Parathyroid adenoma (tissue), 2 donors: Measurements from ENCODE around the gene ATP13A3.

Experiments
- H2AFZ ChIP-seq: fragments of 300-600 bp; sonication (generic); one replicate; pipeline ENCODE4 v1.7.0; 2017; ENCODE audit warnings: antibody characterized with exemption, mild to moderate bottlenecking
- H3K27ac ChIP-seq: fragments of 300-600 bp; sonication (generic); one replicate; pipeline ENCODE4 v1.7.0; 2017
- H3K27me3 ChIP-seq: fragments of 300-600 bp; sonication (generic); one replicate; pipeline ENCODE4 v1.7.0; 2017; ENCODE audit warnings: low read length; ENCODE audit not compliant: control insufficient read depth, insufficient read depth
- H3K36me3 ChIP-seq: fragments of 300-600 bp; sonication (generic); one replicate; pipeline ENCODE4 v1.7.0; 2017; ENCODE audit warnings: low read length; ENCODE audit not compliant: control insufficient read depth, insufficient read depth
- H3K4me1 ChIP-seq: fragments of 300-600 bp; sonication (generic); one replicate; pipeline ENCODE4 v1.7.0; 2017; ENCODE audit warnings: control low read depth
- H3K4me2 ChIP-seq: fragments of 300-600 bp; sonication (generic); one replicate; pipeline ENCODE4 v1.7.0; 2017; ENCODE audit warnings: low read length
- H3K4me3 ChIP-seq: fragments of 300-600 bp; sonication (generic); one replicate; pipeline ENCODE4 v1.7.0; 2017; ENCODE audit warnings: low read depth, low read length
- H3K79me2 ChIP-seq: fragments of 300-600 bp; sonication (generic); one replicate; pipeline ENCODE4 v1.7.0; 2017; ENCODE audit warnings: control low read depth
- H3K9ac ChIP-seq: fragments of 300-600 bp; sonication (generic); one replicate; pipeline ENCODE4 v1.7.0; 2017; ENCODE audit warnings: mild to moderate bottlenecking
- H3K9me3 ChIP-seq: fragments of 300-600 bp; sonication (generic); one replicate; pipeline ENCODE4 v1.7.0; 2017; ENCODE audit warnings: low read length; ENCODE audit not compliant: control insufficient read depth
- CTCF ChIP-seq: fragments of 300-600 bp; sonication (generic); IDR thresholded peaks from one replicate; pipeline ENCODE4 v1.7.0; 2017; ENCODE audit warnings: antibody characterized with exemption, mild to moderate bottlenecking
- donor health status: primary hyperparathyroidism.

Gene ATP13A3

GRCh38 chr3:194379651-194380050 lies 107.2 kb downstream of the ATP13A3 start:
- no peaks in the 10 kb centered on the region for H3K4me1 ChIP-seq
- no peak overlapping the region for H2AFZ ChIP-seq
- H3K9me3 ChIP-seq: no peaks in the 10 kb centered on the region
- no peaks in the 10 kb centered on the region for H3K36me3 ChIP-seq
- no peak overlapping the region for H3K4me3 ChIP-seq
- no peak for TF ChIP-seq CTCF
- no peak overlapping the region for H3K27ac ChIP-seq
- no peak overlapping the region for H3K9ac ChIP-seq
- H3K79me2 ChIP-seq: no peaks in the 10 kb centered on the region
- H3K27me3 ChIP-seq: no peaks in the 10 kb centered on the region
- H3K4me2 ChIP-seq: no peak overlapping the region

GRCh38 chr3:194379231-194379630 lies 107.6 kb downstream of the ATP13A3 start:
- no peak overlapping the region for H3K4me2 ChIP-seq
- H2AFZ ChIP-seq: no peak overlapping the region
- TF ChIP-seq CTCF: no peak
- H3K27ac ChIP-seq: no peak overlapping the region
- no peaks in the 10 kb centered on the region for H3K9me3 ChIP-seq
- H3K4me3 ChIP-seq: no peak overlapping the region
- H3K9ac ChIP-seq: no peak overlapping the region
- no peaks in the 10 kb centered on the region for H3K27me3 ChIP-seq
- no peaks in the 10 kb centered on the region for H3K4me1 ChIP-seq
- H3K36me3 ChIP-seq: no peaks in the 10 kb centered on the region
- no peaks in the 10 kb centered on the region for H3K79me2 ChIP-seq

GRCh38 chr3:194377708-194378107 lies 109.1 kb downstream of the ATP13A3 start:
- Histone ChIP-seq H3K4me2 (no peak overlapping the region), H3K27ac (no peak overlapping the region), H3K36me3 (no peaks in the 10 kb centered on the region), H3K9ac (no peak overlapping the region), H3K4me1 (no peaks in the 10 kb centered on the region), H2AFZ (no peak overlapping the region), H3K27me3 (no peaks in the 10 kb centered on the region), H3K9me3 (no peaks in the 10 kb centered on the region), H3K4me3 (no peak overlapping the region), H3K79me2 (no peaks in the 10 kb centered on the region)
- TF ChIP-seq CTCF: no peak

- H3K36me3 ChIP-seq: no peaks in the 10 kb centered on the region
- H3K4me3 ChIP-seq: no peak overlapping the region
- no peak overlapping the region for H3K27ac ChIP-seq
- H3K4me2 ChIP-seq: no peak overlapping the region
- H2AFZ ChIP-seq: no peak overlapping the region
- H3K9me3 ChIP-seq: no peaks in the 10 kb centered on the region
- H3K27me3 ChIP-seq: no peaks in the 10 kb centered on the region
- H3K4me1 ChIP-seq: no peaks in the 10 kb centered on the region
- no peaks in the 10 kb centered on the region for H3K79me2 ChIP-seq
- no peak for TF ChIP-seq CTCF
- no peak overlapping the region for H3K9ac ChIP-seq
These were observed 110.6 kb downstream of the ATP13A3 start for GRCh38 chr3:194376241-194376560.

GRCh38 chr3:194375473-194376240 lies 111.1 kb downstream of the ATP13A3 start:
- no peak overlapping the region for H3K4me2 ChIP-seq
- no peak overlapping the region for H3K9ac ChIP-seq
- H3K36me3 ChIP-seq: no peaks in the 10 kb centered on the region
- H3K79me2 ChIP-seq: no peaks in the 10 kb centered on the region
- H2AFZ ChIP-seq: peak overlapping the region; percentile 30
- H3K27ac ChIP-seq: no peak overlapping the region
- no peaks in the 10 kb centered on the region for H3K4me1 ChIP-seq
- no peaks in the 10 kb centered on the region for H3K9me3 ChIP-seq
- no peak for TF ChIP-seq CTCF
- no peak overlapping the region for H3K4me3 ChIP-seq
- H3K27me3 ChIP-seq: no peaks in the 10 kb centered on the region
